ENCODE measurements around the gene FARP1.

The FARP1 gene

DNA sequence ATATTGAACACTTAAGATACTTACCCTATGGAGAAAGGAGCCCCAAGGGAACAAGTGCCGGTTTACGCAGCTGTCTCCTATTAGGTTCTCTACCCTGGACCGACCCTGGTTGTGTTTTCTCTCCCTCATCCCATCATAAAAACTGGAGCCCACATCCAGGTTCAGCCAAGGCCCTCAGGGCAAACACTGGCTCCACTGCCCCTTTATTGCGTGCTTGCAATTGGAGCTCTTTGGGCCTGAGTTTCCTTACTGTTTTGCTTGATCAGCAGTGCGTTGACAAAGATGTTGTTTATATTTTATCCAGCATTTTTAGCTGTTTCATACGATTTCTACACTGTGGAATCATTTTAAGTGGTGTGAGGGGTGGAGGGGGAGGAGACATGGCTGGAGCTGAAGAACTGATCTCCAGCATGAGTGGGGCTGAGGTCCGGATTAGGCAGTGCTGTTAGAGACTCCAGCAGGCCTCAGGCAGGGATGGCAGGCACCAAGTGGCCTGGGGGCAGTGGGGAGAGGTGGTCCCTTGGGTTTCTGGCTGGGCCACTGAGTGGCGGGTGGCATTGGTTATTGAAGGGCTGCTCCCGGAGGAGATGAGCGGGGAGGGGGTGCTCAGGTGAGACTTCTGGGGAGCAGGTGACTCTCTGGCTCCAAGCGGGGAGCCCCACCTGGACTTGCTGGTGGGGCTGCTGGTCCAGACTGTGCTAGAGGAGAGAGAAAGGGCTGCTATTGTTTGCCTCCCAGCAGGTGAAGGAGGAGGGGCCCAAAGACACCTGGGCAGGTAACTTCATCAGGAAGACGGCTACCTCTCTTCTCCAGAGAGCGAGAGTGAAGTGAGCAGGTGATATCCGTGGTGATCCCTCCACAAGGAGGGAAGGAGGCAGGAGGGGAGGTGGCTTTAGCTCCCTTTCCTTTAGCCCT is 96.5 kb downstream of the FARP1 start:
- Histone ChIP-seq H4K20me1 (ENCODE audit: control insufficient read depth, insufficient read depth, low read depth, low read length) (no peaks in the 10 kb centered on the region), H3K79me2 (ENCODE audit: control insufficient read depth, low read length) (no peaks in the 10 kb centered on the region), H3K4me3 (ENCODE audit: low read length) (no peak overlapping the region), H3K36me3 (ENCODE audit: control insufficient read depth, low read length) (no peaks in the 10 kb centered on the region), H3K27me3 (ENCODE audit: control insufficient read depth, low read length) (no peaks in the 10 kb centered on the region), H3K4me1 (ENCODE audit: control insufficient read depth, low read length) (no peaks in the 10 kb centered on the region), H3K27ac (ENCODE audit: low read depth, low read length) (no peak overlapping the region), H3K9me3 (ENCODE audit: control insufficient read depth, insufficient read depth, low read length) (no peaks in the 10 kb centered on the region), H3F3A (ENCODE audit: control insufficient read depth, insufficient read depth) (no peaks in the 10 kb centered on the region), H3K4me2 (ENCODE audit: low read length) (no peak overlapping the region), H3K9me2 (replicated peaks; ENCODE audit: control insufficient read depth, low read length) (no peaks in the 10 kb centered on the region)
- no peak for TF ChIP-seq CTCF (IDR thresholded peaks at IDR 0.05; ENCODE audit: low read depth, low read length, poor library complexity, severe bottlenecking)

GRCh38 chr13:98240135-98240534 is 97.2 kb downstream of the FARP1 start:
- no peaks in the 10 kb centered on the region for H3F3A ChIP-seq (ENCODE audit: control insufficient read depth, insufficient read depth)
- H3K4me3 ChIP-seq (ENCODE audit: low read length), result no peak overlapping the region
- no peaks in the 10 kb centered on the region for H3K9me3 ChIP-seq (ENCODE audit: control insufficient read depth, insufficient read depth, low read length)
- no peaks in the 10 kb centered on the region for H3K9me2 ChIP-seq (replicated peaks; ENCODE audit: control insufficient read depth, low read length)
- H4K20me1 ChIP-seq (ENCODE audit: control insufficient read depth, insufficient read depth, low read depth, low read length), result no peaks in the 10 kb centered on the region
- no peaks in the 10 kb centered on the region for H3K36me3 ChIP-seq (ENCODE audit: control insufficient read depth, low read length)
- no peaks in the 10 kb centered on the region for H3K27me3 ChIP-seq (ENCODE audit: control insufficient read depth, low read length)
- no peaks in the 10 kb centered on the region for H3K79me2 ChIP-seq (ENCODE audit: control insufficient read depth, low read length)
- TF ChIP-seq EZH2phosphoT487 (IDR thresholded peaks at IDR 0.05; ENCODE audit: borderline replicate concordance, low read length), result no peak
- no peak for TF ChIP-seq CTCF (IDR thresholded peaks at IDR 0.05; ENCODE audit: low read depth, low read length, poor library complexity, severe bottlenecking)
- no peak overlapping the region for H3K4me2 ChIP-seq (ENCODE audit: low read length)
- no peaks in the 10 kb centered on the region for H3K4me1 ChIP-seq (ENCODE audit: control insufficient read depth, low read length)
- no peak overlapping the region for H3K27ac ChIP-seq (ENCODE audit: low read depth, low read length)

DNA sequence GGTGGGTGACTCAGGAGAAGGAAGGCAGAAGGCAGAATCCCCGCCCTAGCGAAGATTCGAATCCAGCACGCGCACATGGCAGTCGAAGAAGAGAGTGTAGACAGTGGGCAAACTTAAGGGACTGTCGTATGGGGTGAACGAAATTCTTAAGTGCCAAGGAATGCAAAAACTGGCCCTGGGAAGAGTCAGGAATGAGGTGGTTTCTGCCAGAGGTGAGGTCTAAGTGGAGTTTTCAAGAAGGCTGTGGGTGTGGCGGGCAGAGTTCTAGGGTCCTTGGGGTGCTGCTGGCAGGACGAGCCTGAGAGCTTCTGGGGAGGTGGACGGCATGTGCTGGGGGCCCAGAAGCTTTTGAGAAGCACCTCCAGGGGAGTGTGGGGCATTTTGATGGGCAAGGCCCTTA is 98.1 kb downstream of the FARP1 start:
- Histone ChIP-seq H3K4me3 (ENCODE audit: low read length) (no peak overlapping the region), H3K79me2 (ENCODE audit: control insufficient read depth, low read length) (no peaks in the 10 kb centered on the region), H4K20me1 (ENCODE audit: control insufficient read depth, insufficient read depth, low read depth, low read length) (no peaks in the 10 kb centered on the region)

More for the DNA sequence above, 98.1 kb downstream of the FARP1 start:
- Histone ChIP-seq H3K4me1 (ENCODE audit: control insufficient read depth, low read length) (no peaks in the 10 kb centered on the region), H3K4me2 (ENCODE audit: low read length) (no peak overlapping the region), H3K9me3 (ENCODE audit: control insufficient read depth, insufficient read depth, low read length) (no peaks in the 10 kb centered on the region), H3K36me3 (ENCODE audit: control insufficient read depth, low read length) (no peaks in the 10 kb centered on the region), H3K27me3 (ENCODE audit: control insufficient read depth, low read length) (no peaks in the 10 kb centered on the region), H3K27ac (ENCODE audit: low read depth, low read length) (no peak overlapping the region), H3F3A (ENCODE audit: control insufficient read depth, insufficient read depth) (no peaks in the 10 kb centered on the region), H3K9me2 (replicated peaks; ENCODE audit: control insufficient read depth, low read length) (no peaks in the 10 kb centered on the region)
- TF ChIP-seq CTCF (IDR thresholded peaks at IDR 0.05; ENCODE audit: low read depth, low read length, poor library complexity, severe bottlenecking) (no peak), EZH2phosphoT487 (IDR thresholded peaks at IDR 0.05; ENCODE audit: borderline replicate concordance, low read length) (no peak)

Data from DOHH2 (cell line).